GM18505 (cell line): ENCODE measurements around the gene AKIP1.
A peak's percentile ranks its signal among the peaks of the same experiment; 100 is the strongest.

ENCODE experiments used
- ATAC-seq: cut with Tn5 transposase; IDR thresholded peaks from one replicate; pipeline ENCODE4 v1.9.1; 2021; ENCODE audit not compliant: unreplicated experiment
- POLR2A ChIP-seq: IDR thresholded peaks from 4 replicates; pipeline ENCODE4 v1.6.1; 2011; ENCODE audit warnings: borderline replicate concordance; ENCODE audit not compliant: insufficient read depth, insufficient read length; ENCODE audit errors: extremely low read depth

Gene AKIP1

DNA sequence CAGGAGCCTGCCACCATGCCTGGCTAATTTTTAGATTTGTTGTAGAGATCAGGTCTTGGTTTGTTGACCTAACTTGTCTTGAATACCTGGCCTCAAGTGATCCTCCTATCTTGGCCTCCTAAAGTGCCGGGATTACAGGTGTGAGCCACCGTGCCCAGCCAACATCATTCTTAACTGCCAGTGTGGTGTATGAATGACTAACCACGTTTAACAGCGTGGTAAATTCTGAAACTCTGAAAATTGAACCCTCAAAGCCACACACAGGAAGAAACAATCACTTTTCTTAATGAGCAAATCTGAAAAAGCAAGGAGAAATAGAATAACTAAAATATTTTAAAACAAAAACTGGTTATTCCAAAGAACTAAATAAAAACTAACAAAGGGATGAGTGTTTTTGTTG lies 45.9 kb downstream of the AKIP1 start:
- ATAC-seq, result no peak
- TF ChIP-seq POLR2A, result no peak

DNA sequence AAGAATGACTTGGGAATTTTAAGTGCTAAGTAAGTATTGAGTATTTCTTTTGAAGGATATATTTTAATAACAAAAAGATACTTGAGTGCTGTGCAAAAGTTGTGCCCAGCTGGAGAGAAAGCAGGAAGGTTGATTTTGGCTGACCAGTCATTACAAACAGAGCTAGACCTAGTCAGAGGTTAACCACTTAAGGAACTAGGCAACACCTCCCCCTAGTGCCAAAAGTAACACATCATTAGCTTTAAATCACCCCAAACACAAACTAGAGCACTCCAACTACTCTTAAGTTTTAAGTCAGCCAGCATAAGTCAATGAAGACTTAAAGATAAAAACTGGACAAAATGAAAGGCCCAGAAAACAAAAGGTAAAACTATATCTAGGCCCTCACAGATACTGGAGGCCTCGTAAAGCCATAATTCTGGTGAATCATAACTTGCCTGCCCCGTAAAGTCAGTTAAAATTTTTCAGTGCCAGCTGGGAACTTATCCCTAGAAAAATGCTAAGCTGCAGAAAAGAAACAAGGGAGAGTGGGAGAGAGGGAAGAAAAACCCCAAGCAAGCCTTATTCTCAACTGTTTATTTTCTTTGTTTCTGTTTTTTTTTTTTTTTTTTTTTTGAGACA lies 48.7 kb downstream of the AKIP1 start:
- ATAC-seq, result no peak
- no peak for TF ChIP-seq POLR2A

DNA sequence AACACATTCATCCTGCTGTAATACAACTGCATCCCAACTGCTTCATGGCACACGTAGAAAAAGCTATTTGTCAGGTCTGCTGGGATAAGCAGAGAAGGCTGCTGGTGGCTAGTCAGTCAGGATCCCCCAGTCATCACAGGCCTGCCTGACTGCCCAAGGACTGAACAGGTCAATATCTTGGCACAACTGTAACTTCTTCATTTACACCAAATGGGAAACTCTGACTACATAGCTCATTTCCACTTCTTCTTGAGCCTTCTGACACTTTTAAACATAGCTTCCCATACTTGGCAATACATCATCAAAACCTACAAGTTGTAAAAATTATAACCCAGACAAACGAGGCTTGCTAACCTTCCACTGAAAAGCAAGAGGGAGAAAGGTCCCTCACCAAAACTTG lies 50.4 kb downstream of the AKIP1 start:
- no peak for ATAC-seq
- no peak for TF ChIP-seq POLR2A

DNA sequence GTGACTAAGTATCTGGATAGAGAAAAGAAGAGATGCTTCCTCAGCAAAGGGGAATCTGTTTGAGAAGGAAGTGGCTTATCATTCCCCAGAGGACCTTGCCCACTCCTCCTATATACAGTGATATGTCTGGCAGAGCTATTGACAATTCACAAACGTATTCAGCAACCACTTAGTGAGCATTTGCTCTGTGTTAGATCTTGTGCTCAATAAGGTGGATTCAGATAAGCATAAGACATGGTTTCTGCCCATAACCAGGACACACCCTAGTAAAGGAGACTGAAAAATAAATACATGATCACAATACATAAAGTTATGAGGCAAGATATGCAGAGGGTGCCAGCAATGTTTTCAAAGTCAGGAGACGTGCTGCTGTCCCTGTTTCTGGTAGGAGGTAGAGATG lies 51.9 kb downstream of the AKIP1 start:
- ATAC-seq, result no peak
- no peak for TF ChIP-seq POLR2A

DNA sequence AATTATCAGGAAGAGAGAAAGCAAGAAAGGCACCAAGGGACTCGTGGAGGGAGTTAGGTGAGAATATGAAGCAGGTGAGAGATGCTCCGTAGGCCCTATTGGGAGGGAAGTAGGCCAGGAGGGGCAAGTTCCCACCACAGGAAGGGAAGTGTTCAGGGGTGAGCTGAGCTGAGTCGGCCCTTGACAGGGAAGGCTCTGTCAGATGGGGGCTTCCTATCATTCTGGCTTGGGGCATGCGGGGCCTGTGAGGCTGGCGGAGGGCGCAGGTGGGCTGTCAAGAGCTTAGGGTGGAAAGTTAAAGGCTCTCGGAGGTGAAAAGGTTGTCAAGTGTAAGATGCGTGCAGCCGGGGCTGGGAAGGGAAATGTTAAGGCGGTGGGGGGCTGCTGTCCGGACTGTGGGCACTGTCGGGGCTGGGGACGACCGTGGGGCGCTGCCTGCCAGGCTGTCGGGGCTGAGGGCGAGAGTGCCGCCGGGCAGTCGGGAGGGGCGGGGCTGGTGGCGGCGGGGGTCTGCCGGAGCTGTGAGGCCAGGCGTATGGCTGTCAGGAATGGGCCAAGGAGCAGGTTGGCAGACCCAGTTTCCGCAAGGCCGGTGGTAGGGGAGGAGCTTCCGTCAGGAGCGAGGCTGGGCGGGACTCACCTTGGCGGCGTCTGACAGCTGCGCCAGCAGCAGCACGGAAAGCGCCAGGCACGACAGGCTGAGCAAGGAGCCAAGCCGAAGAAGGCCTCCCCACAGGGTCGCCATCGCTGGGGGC lies 52.8 kb downstream of the AKIP1 start:
- ATAC-seq, result peak; percentile 58
- TF ChIP-seq POLR2A, result no peak

DNA sequence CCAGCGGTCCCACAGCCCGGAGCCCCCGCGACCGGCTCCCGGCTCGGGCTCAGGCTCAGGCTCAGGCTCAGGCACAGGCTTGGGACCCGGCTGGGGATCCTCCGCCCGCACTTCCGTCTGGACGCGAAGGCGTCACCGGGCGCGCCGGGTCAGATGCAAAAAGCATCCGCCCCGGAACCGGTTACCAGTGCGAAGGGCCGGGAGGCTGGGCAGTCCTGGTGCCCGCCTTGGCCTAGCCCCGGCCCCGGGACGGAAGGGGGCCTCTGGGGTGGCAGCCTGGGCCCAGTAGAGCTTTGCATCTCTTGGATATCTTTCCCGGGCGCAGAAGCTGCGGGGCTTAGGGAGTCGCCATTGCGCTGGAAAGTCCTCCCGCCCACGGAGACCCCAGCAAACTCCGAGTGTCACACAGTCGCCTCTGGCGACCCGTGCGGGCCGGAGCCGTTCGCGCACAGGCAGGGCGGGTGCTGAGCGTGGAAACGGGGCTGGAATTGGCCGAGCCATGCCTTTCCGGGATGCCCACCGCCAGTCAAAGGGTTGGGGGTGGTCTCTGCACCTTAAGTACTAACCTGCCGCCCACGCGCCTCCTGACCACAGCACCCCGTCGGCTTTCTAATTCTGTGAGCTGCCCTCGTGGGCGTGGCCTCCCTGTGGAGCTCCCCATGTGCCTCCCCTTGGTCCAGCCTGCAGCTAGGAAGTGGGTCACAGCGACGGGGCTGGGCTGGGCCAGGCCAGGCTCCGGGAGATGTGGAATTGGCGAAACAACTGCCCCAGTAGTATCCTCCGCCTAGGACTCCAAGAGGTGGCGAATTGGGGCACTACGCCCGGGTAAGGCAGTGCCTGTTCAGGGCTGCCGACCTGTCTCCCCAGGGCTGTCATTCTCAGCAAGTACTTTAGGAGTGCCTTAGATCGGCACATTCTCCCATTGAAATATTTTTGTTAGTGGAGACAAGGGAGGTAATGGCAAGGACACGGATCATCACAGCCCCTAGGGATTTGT lies 53.6 kb downstream of the AKIP1 start, which contains the start of gene TMEM9B:
TSS of gene TMEM9B (minus strand) at position 119 of the 997 bp plus-strand sequence. CDS start 129 bp downstream, outside the sequence.
- TF ChIP-seq POLR2A, result peak; percentile 83
- ATAC-seq, result peak; percentile 73

DNA sequence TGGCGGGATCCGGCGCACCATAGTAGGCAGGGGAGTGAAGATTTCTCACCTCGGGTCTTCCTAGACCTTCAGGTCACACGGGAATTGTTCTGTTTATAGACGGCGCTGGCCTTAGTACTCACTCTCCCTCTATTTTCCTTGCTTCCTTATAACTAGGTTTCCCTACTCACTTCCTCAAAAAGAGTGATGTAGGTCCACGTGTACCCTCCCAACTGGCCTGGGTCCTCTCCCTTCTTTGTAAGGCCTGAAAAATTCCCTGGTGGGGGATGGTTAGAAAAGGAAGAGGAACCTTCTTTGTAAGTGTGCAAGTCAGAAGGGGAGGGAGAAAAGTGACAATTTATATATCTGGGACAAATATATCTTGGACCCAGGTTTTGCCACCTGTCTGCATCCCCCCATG lies 56.2 kb downstream of the AKIP1 start:
- no peak for ATAC-seq
- TF ChIP-seq POLR2A, result no peak
